ENCODE data around the gene CACNA2D2.

Gene CACNA2D2

DNA sequence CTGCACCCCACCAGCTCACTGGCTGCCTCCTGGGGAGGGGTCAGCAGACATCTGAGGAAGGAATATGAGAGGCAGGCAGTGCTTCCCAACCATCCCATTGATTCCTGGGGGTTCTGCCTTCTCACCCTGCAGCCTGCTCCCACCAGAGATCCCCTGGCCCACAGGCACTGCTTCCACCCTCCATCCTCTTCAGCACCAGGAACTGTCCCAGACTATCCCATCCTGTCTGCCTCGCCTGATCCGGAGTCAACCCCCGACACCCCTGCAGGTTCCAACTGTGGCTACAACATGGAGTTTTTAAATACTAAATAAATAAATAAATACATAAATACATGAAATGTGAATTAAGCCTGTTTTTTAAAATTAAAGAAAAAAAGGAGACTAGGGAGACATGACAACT, 43.6 kb downstream of the CACNA2D2 start:
- no peak for DNase-seq (ENCODE audit: low read depth)

DNA sequence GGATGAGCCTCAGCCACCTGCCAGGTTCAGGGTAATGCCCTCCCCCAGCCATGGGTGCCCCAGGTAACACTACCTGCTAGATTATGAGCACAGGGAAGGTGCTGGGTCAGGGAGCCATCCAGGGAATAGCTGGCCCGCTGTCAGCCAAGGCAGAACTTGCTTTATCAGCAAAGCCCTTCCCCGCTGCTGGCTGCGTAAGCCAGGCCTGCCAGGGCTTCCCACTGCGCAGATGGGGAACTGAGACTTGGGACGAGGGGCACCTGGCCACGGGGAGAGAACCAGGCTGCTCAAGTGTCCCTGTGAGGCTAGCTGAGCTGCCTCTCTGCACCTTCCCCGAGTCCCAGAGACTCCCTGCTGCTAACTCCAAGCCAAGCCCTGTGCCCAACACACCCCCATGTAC, 45.4 kb downstream of the CACNA2D2 start:
- DNase-seq (ENCODE audit: low read depth) = no peak

DNA sequence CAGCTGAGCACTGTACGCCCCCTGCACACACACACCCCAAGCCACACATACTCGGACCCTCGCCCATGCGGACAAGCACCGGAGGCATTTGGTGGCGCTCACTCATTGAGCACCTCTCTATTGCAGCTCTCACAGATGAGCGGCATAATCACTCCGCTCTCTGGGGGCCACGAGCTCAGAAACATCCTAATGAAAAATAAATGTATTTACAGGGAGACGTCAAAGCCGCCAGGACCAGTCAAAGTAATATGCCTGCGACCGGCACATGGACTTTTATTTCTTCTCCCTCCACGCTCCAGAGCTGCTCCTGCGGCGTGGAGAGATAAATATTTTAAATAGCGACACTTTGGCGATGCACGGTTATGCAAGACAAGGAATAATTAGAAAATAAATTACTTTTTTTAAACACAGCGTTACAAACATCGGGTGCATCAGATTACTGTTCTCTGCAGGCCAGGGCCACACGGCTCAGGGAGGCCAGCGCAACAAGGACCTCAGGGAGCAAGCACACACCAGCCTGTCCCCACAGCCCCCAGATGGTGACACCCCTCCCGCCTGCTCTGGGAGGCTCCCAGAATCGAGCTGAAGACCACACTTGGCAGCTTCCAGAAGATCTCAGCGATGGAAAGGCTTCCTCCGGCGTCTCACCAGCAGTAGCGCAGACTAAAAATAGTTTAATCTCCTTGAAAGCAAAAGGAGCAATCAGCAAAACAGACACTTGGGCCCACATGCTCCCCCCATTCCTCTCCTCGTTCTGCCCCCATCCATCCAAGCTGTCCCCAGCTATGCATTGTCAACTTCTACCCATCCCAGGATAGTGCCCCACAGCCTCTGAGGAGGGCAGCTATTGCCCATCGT, 48.0 kb downstream of the CACNA2D2 start:
- DNase-seq (ENCODE audit: low read depth) = no peak

GRCh38 chr3:50454481-50455070, 48.9 kb downstream of the CACNA2D2 start:
- DNase-seq (ENCODE audit: low read depth) = no peak

DNA sequence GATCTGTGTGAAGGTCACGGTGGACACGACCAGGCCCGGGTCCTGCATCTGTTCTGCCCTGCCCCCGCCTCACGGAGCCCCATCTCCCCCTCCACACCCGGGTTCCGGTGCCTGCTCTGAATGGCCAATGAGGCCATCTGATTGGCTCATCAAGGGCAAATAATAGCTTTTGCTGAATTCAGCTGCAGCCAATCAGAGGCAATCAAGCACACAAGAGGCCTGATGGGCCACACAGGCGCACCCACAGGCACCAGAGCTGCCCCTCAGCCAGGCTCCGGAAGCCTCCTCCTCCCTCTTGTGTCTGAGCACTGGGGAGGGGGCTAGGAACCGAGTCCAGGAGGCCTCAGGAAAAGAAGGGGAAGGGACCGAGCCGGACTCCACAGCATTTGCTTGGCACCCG, 49.5 kb downstream of the CACNA2D2 start:
- no peak for DNase-seq (ENCODE audit: low read depth)

DNA sequence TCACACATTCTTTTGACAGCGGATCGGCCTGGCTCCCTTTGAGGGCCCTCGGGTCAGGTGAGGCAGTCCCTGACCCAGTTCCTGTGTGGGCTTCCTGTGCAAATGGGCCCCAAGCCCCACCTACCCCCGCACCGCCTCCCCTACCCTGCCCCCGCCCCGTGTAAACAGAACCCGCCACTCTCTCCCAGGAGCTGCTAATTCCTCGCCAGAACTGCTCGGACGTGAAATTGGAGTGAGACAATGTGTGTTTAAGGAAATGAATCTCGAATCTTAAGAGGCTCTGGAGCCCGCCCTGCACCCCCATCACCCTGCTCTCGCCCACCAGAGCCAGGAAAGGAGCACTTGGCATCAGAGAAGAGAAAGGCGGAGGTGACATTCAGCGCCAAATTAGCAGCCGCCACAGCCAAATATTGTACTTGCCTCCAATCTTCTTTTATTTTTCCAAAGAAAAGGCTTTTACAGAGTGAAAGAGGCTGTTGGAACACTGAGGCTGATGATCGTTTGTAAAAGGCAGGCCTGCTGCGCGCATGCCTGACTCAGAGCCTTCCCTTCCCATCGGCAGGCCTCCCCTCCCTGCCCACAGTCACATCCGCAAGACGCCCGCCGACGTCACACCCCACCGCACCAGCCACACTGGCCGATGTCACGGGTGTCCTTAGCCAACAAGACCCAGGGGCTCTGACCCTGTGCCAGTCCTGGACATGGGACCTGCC, 53.1 kb downstream of the CACNA2D2 start:
- peak; percentile 17 for DNase-seq (ENCODE audit: low read depth)

DNA sequence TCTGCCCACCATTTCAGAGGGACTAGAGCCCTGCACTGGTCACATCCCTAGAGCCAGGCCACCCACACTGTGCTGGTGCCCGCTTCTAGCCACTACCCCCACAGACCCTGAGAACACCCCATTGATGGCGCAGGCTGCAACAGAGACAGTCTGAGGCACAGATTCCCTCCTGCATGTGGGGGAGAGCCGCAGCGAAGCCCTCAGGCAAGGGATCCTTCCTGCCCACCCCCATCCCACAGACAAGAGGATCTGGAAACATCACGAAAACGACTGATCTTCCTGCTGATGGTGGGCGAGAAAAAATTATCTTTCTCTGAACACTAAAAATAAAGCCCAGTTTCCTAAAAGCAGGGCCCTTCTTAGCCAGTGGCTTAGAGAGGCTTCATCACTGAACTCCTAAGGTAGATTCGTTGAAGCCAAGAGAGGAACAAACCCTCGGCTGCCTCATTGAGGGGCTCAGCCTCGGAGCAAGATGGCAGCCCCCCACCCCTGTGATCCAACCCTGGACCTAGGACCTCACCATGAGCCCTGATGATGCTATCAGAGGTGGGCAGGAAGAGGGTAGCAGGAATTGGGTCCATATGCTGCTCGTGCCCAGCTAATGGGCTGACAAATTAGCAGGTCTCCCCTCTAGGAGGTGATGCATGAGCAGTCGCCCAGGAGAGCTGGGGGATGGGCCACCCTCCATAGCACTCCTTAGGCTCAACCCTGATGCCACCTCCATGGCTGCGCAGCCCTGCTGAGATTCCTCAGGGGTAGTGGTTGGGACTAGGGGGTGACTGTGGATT, 54.5 kb downstream of the CACNA2D2 start:
- no peak for DNase-seq (ENCODE audit: low read depth)

DNA sequence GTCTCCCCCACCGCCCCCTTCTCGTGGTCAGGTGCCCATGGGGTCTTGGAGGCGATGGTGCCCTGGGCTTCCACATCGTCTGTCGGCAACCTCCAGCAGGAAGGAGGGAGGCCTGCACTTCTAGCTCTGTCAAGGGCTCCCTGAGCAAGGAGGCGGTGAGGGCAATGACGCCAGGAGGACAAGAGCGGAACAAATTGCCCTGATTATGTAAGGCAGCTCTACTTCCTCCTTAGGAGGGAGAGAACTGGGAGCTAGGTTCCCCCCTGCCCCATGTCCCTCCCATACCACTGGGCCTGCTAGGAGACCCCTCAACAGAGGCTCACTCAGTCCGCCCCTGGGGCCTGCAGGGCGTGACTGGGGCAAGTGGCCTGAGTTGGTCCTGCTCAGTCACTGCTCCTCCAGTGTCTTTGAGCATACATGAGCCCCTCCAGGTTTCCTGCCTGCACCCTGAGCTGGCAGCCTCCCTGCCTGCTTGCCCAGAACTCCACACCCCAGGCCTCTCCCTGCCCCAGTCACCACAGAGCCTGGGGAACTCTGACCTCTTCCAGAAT, 56.1 kb downstream of the CACNA2D2 start:
- DNase-seq (ENCODE audit: low read depth) = no peak

DNA sequence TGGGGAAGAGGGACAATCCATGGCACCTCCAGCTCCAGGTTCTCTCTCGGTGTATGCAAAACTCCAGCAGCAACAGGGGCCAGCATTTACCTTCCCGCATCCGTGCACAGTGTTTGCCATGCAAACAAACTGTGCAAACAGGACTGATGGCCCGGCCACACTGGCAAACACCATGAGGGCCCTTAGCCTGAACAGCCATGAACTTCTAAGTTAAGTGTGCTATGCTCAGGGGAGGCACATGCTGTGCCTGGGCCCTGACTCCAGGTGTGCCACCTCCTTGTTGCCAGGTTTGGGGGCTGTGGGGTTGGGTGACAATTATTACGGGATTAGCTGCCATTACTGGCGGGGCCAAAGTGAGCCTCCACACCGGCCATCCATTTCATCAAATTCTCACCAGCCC, 57.5 kb downstream of the CACNA2D2 start:
- no peak for DNase-seq (ENCODE audit: low read depth)

DNA sequence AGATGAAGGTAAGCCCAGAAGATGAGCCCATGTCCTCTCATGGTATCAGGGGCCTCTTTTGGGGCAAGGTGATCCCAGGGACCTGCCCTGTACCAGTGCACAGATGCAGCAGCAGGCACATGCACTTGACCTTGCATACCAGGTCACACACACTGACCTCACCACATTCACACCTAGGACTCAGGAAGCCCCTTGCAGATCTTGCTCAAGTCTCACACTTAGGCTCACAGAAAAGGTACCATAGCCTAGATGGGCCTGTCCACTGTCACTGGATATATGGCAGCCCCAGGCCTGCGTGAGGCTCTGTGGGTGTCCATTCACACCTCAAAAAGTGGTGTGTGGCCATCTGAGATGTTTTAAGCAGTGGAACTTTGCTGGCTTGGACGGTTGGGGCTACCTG, 58.7 kb downstream of the CACNA2D2 start:
- no peak for DNase-seq (ENCODE audit: low read depth)

DNA sequence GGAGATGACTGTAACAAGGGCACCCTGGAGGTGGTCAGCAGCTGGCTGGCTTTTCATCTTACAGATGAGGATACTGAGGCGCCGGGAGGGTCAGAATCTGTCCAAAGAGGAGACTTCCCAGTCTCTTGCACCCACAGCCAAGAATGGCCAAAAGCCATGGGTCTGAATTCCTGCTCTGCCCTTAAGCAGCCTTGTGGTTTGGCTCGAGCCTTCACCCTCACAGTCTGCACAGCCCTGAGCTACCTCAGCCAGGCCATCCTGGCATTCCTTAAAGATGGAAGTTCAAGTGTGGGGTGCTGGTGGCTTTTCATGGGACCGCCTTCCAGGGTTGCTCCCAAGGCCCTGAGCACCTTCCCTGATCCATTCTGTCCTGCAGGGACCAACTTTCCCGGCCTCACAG, 59.2 kb downstream of the CACNA2D2 start:
- DNase-seq (ENCODE audit: low read depth) = peak; percentile 36

DNA sequence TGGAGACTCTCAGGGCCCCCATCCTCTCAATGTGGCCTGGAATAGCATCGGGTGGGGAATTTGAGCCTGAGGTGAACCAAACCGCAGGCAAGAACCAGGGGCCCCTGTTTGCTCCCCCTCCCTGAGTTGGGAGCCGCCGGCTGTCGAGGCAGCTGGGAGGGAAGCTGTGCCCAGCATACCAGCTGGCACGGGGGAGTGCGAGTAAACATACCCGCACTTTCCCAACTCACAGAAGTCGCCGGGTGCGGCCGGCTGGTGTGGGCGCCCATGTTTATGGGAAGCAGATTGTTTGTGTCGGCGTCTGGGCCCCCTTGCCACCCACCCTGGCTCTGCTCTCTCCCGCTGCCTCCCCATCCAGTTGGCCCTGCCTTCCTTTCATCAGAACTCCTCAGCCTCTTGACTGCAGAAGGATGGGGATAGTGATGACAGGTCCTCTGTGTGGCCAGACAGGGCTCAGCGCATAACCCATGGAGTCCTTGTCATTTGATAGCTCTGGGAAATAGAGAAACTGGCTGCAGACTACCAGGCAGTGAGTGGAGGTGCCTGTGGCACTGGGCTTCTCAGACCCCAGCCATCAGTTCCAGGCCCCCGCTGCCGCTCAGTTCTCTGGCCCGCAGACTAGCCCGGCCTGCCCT, 60.4 kb downstream of the CACNA2D2 start:
- no peak for DNase-seq (ENCODE audit: low read depth)

- no peak for DNase-seq (ENCODE audit: low read depth)
Observed at GRCh38 chr3:50441424-50442217, 61.8 kb downstream of the CACNA2D2 start.

DNA sequence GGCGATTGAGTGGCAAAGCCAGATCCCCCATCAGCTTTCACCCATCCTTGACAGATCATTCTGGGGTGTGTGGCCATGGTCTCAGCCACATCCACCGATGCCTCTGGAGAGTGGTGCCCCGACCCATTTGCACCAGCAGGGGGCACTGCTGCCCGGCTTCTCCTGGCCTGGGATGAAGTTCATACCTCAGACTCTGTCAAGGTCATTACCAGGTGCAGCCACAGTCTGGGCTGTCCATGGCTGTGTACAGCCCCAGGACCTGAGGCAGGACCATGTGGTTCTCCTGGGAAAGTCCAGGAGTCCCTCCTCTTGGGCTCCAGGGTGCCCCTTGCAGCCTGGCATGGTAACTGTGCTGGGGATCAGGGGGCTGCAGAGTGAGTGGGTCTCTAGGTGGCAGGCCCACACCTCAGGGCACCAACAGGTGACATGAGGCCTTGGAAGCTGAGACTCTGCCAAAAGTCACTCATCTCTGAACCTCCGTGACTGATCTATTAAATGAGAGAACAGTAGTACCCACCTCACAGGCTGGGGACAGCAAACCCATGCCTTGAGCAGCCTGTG, 67.2 kb downstream of the CACNA2D2 start:
- DNase-seq (ENCODE audit: low read depth) = peak; percentile 42

- no peak for DNase-seq (ENCODE audit: low read depth)
Observed at GRCh38 chr3:50435371-50436113, 67.9 kb downstream of the CACNA2D2 start.

DNA sequence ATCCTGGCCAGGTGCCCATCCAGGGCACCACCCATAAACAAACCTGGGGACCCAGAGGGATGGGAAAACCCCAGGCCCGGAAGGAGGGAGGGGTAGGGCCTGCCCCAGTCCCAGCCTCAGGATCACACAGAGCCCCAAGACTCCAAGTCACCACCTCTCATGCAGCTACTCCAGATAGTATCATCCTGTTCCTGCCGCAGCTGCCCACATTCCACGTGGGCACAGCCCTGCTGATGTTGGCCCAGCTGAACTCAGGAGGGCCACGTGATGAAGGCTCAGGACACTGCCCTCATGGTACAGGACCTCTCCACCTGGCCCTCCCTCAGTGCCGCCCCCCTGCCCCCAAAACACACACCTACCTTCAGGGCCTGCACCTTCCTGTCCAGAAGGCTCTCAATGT, 69.5 kb downstream of the CACNA2D2 start:
- no peak for DNase-seq (ENCODE audit: low read depth)

- no peak for DNase-seq (ENCODE audit: low read depth)
Observed at GRCh38 chr3:50430950-50431435, 72.4 kb downstream of the CACNA2D2 start.

GRCh38 chr3:50430191-50430590, 73.2 kb downstream of the CACNA2D2 start:
- no peak for DNase-seq (ENCODE audit: low read depth)

DNA sequence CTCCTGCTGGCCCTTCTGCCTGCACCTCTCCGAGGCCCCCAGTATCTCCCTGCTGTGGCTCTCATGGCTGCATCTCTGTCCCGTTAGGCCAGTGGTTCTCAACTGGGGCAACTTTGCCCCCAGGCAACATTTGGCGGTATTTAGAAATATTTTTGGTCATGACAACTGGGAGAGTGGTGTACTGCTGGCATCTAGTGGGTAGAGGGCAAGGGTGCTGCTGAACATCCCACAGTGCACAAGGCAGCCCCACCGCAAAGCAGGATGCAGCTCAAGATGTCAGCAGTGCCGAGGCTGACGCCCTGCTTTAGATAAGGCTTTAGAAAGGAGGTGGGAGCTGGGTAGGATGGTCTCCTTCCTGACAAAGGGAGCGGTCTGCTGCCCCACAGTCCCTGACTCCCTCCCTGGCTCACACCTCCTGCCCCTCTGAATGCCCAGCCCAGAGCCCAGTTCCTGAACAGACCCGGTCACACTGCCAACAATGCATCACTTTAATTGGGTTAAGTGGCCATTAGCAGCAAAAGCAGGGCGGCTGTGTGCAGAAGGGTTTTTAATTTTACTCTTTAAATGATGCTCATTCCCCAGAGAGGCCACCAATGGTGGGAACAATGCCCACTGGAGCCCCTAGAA, 75.3 kb downstream of the CACNA2D2 start:
- peak; percentile 30 for DNase-seq (ENCODE audit: low read depth)
